ENCODE results near the gene PLEKHG3. TPM values are rescaled to one million over a fixed set of nuclear protein-coding genes. Genes with fewer than 3 reads are reported as not detected.
"Not testable (repeated sequence)": the region's sequence is repeated elsewhere in the genome, so short reads cannot be mapped to it uniquely, and the experiment has no call there.

Gene PLEKHG3
- total and polyA plus RNA-seq, 2 donors (not counting 1 experiment from before 2014, with no cell fraction given) = 0.17 to 3.0 TPM

DNA sequence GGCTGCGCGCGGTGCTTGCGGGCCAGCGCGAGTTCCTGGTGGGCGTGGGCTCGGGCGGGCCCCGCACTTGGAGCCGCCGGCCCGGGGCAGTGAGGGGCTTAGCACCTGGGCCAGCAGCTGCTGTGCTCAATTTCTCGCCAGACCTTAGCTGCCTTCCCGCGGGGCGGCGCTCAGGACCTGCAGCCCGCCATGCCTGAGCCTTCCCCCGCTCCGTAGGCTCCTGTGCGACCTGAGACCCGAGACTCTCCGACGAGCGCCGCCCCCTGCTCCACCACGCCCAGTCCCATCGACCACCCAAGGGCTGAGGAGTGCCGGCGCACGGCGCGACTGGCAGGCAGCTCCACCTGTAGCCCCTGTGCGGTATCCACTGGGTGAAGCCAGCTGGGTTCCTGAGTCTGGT lies 46.0 kb upstream of the PLEKHG3 start:
- Histone ChIP-seq H3K79me2 (ENCODE audit: control insufficient read depth, insufficient read depth, low read length) (no peaks in the 10 kb centered on the region), H3K36me3 (ENCODE audit: control insufficient read depth, insufficient read depth, low read length) (no peaks in the 10 kb centered on the region), H4K20me1 (ENCODE audit: control insufficient read depth, extremely low read depth, insufficient read depth, low read length) (no peaks in the 10 kb centered on the region), H3K27ac (ENCODE audit: insufficient read depth, low read length) (no peak overlapping the region), H3K4me1 (ENCODE audit: control insufficient read depth, extremely low read depth, insufficient read depth, low read length) (peaks cover 6% of the 10 kb centered on the region), H3K9me3 (ENCODE audit: control insufficient read depth, insufficient read depth, low read depth, low read length) (no peaks in the 10 kb centered on the region), H3K4me3 (replicated peaks in 1 of 4; ENCODE audit: control extremely low read depth in 1 of 4, insufficient read depth in 1 of 4, low read depth in 3 of 4, low read length in 4 of 4) (no peak overlapping the region), H2AFZ (ENCODE audit: low read length) (no peak overlapping the region), H3K27me3 (ENCODE audit: control insufficient read depth, insufficient read depth, low read length) (peaks cover 4% of the 10 kb centered on the region), H3K4me2 (ENCODE audit: extremely low read depth, insufficient read depth, low read length) (no peak overlapping the region), H3K9ac (ENCODE audit: insufficient read depth, low read length) (no peak overlapping the region)
- no peak for TF ChIP-seq EZH2 (IDR thresholded peaks at IDR 0.05; ENCODE audit: low read length, missing control alignments)
- TF ChIP-seq, protein P1, sequence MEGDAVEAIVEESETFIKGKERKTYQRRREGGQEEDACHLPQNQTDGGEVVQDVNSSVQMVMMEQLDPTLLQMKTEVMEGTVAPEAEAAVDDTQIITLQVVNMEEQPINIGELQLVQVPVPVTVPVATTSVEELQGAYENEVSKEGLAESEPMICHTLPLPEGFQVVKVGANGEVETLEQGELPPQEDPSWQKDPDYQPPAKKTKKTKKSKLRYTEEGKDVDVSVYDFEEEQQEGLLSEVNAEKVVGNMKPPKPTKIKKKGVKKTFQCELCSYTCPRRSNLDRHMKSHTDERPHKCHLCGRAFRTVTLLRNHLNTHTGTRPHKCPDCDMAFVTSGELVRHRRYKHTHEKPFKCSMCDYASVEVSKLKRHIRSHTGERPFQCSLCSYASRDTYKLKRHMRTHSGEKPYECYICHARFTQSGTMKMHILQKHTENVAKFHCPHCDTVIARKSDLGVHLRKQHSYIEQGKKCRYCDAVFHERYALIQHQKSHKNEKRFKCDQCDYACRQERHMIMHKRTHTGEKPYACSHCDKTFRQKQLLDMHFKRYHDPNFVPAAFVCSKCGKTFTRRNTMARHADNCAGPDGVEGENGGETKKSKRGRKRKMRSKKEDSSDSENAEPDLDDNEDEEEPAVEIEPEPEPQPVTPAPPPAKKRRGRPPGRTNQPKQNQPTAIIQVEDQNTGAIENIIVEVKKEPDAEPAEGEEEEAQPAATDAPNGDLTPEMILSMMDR (conservative IDR thresholded peaks at IDR 0.05 in 1 of 2, IDR thresholded peaks at IDR 0.05 in 1 of 2; ENCODE audit: low read depth in 1 of 2, low read length in 2 of 2) = no peak
- no peak for DNase-seq (ENCODE audit: low read depth in 2 of 2)

DNA sequence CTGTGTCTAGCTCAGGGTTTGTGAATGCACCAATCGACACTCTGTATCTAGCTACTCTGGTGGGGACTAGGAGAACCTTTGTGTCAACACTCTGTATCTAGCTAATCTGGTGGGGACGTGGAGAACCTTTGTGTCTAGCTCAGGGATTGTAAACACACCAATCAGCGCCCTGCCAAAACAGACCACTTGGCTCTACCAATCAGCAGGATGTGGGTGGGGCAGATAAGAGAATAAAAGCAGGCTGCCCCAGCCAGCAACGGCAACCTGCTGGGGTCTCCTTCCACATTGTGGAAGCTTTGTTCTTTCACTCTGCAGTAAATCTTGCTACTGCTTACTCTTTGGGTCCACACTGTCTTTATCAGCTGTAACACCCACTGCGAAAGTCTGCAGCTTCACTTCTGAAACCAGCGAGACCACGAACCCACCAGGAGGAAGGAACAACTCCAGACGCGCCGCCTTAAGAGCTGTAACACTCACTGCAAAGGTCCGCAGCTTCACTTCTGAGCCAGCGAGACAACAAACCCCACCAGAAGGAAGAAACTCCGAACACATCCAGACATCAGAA lies 45.4 kb upstream of the PLEKHG3 start:
- not testable (repeated sequence) for H4K20me1 ChIP-seq (ENCODE audit: control insufficient read depth, extremely low read depth, insufficient read depth, low read length); H3K4me3 ChIP-seq (replicated peaks in 1 of 4; ENCODE audit: control extremely low read depth in 1 of 4, insufficient read depth in 1 of 4, low read depth in 3 of 4, low read length in 4 of 4); H2AFZ ChIP-seq (ENCODE audit: low read length); H3K9ac ChIP-seq (ENCODE audit: insufficient read depth, low read length); H3K36me3 ChIP-seq (ENCODE audit: control insufficient read depth, insufficient read depth, low read length); H3K79me2 ChIP-seq (ENCODE audit: control insufficient read depth, insufficient read depth, low read length); H3K27ac ChIP-seq (ENCODE audit: insufficient read depth, low read length); H3K9me3 ChIP-seq (ENCODE audit: control insufficient read depth, insufficient read depth, low read depth, low read length); DNase-seq (ENCODE audit: low read depth in 2 of 2); H3K4me1 ChIP-seq (ENCODE audit: control insufficient read depth, extremely low read depth, insufficient read depth, low read length); H3K4me2 ChIP-seq (ENCODE audit: extremely low read depth, insufficient read depth, low read length); H3K27me3 ChIP-seq (ENCODE audit: control insufficient read depth, insufficient read depth, low read length)

- Histone ChIP-seq H3K79me2 (ENCODE audit: control insufficient read depth, insufficient read depth, low read length) (no peaks in the 10 kb centered on the region), H3K4me1 (ENCODE audit: control insufficient read depth, extremely low read depth, insufficient read depth, low read length) (no peaks in the 10 kb centered on the region), H3K4me2 (ENCODE audit: extremely low read depth, insufficient read depth, low read length) (no peak overlapping the region), H3K9ac (ENCODE audit: insufficient read depth, low read length) (no peak overlapping the region), H2AFZ (ENCODE audit: low read length) (no peak overlapping the region), H3K4me3 (replicated peaks in 1 of 4; ENCODE audit: control extremely low read depth in 1 of 4, insufficient read depth in 1 of 4, low read depth in 3 of 4, low read length in 4 of 4) (no peak overlapping the region), H3K9me3 (ENCODE audit: control insufficient read depth, insufficient read depth, low read depth, low read length) (no peaks in the 10 kb centered on the region), H3K36me3 (ENCODE audit: control insufficient read depth, insufficient read depth, low read length) (no peaks in the 10 kb centered on the region), H3K27me3 (ENCODE audit: control insufficient read depth, insufficient read depth, low read length) (peaks cover 4% of the 10 kb centered on the region), H3K27ac (ENCODE audit: insufficient read depth, low read length) (no peak overlapping the region), H4K20me1 (ENCODE audit: control insufficient read depth, extremely low read depth, insufficient read depth, low read length) (no peaks in the 10 kb centered on the region)
- DNase-seq (ENCODE audit: low read depth in 2 of 2) = no peak
- no peak for TF ChIP-seq EZH2 (IDR thresholded peaks at IDR 0.05; ENCODE audit: low read length, missing control alignments)
- TF ChIP-seq, protein P1 (conservative IDR thresholded peaks at IDR 0.05 in 1 of 2, IDR thresholded peaks at IDR 0.05 in 1 of 2; ENCODE audit: low read depth in 1 of 2, low read length in 2 of 2) = no peak
Measured at GRCh38 chr14:64659366-64659765, 44.9 kb upstream of the PLEKHG3 start.

All from fibroblast of lung (primary cell).